Astrocyte of the spinal cord (primary cell): ENCODE data around the gene DGKB.

Experiments
- DNase-seq: peaks from one replicate; pipeline ENCODE4 v3.0.0; 2011; ENCODE audit warnings: low read depth, low spot score
- H3K4me3 ChIP-seq: 2 replicates; pipeline ENCODE4 v1.5.1; 2011; ENCODE audit warnings: low read depth, mild to moderate bottlenecking, low read length, moderate library complexity
- CTCF ChIP-seq: IDR thresholded peaks from 2 replicates; pipeline ENCODE4 v1.5.1; 2012; ENCODE audit warnings: low read depth, mild to moderate bottlenecking, low read length, inconsistent platforms
- in situ Hi-C: cut with HindIII; loops from 2 replicates; pipeline ENCODE4 v1.10.0; 2017; ENCODE audit warnings: low sequenced_read_pairs

DGKB gene

GRCh38 chr7:14191686-14192098, 710.9 kb downstream of the DGKB start:
- no peak for TF ChIP-seq CTCF
- no peak overlapping the region for H3K4me3 ChIP-seq
- DNase-seq = peak; percentile 51
- in situ Hi-C loops = no loop called here

- DNase-seq = no peak
- no peak for TF ChIP-seq CTCF
- no peak overlapping the region for H3K4me3 ChIP-seq
- in situ Hi-C loops = no loop called here
Measured at GRCh38 chr7:14184292-14184864, 718.2 kb downstream of the DGKB start.

- no peak overlapping the region for H3K4me3 ChIP-seq
- in situ Hi-C loops = no loop called here
- no peak for TF ChIP-seq CTCF
- DNase-seq = no peak
Measured at GRCh38 chr7:14179781-14180180, 722.8 kb downstream of the DGKB start.

GRCh38 chr7:14177876-14178275, 724.7 kb downstream of the DGKB start:
- H3K4me3 ChIP-seq = no peak overlapping the region
- no peak for TF ChIP-seq CTCF
- no peak for DNase-seq
- in situ Hi-C loops = no loop called here

- no peak for DNase-seq
- H3K4me3 ChIP-seq = no peak overlapping the region
- TF ChIP-seq CTCF = no peak
- in situ Hi-C loops = no loop called here
Measured at GRCh38 chr7:14170872-14171271, 731.7 kb downstream of the DGKB start.

- H3K4me3 ChIP-seq = no peak overlapping the region
- no peak for DNase-seq
- in situ Hi-C loops = no loop called here
- no peak for TF ChIP-seq CTCF
Measured at GRCh38 chr7:14158111-14158510, 744.4 kb downstream of the DGKB start.

GRCh38 chr7:14156436-14156835, 746.1 kb downstream of the DGKB start:
- no peak overlapping the region for H3K4me3 ChIP-seq
- no peak for DNase-seq
- TF ChIP-seq CTCF = no peak
- in situ Hi-C loops = no loop called here
